Central memory CD8-positive, alpha-beta T cell (primary cell): ENCODE measurements around the gene FOXN4.

Source experiments
- ATAC-seq: fragments of 150-1000 bp; cut with Tn5 transposase; replicated peaks from 2 replicates; pipeline ENCODE4 v1.10.0; 2022; ENCODE audit warnings: mild to moderate bottlenecking, moderate FRiP score, moderate number of reproducible peaks; ENCODE audit not compliant: poor library complexity, severe bottlenecking; ENCODE audit errors: extremely low read depth
- DNase-seq, 2 donors: peaks; one replicate each; pipeline ENCODE4 v3.0.0; 2021; ENCODE audit warnings: low spot score in 2 of 2
- H3K27ac Mint-ChIP-seq: one replicate; pipeline ENCODE4 v1.8.0; 2022; ENCODE audit warnings: low read depth, mild to moderate bottlenecking, moderate library complexity, mixed read lengths
- H3K27me3 Mint-ChIP-seq: one replicate; pipeline ENCODE4 v1.8.0; 2022; ENCODE audit warnings: mixed read lengths
- H3K36me3 Mint-ChIP-seq: one replicate; pipeline ENCODE4 v1.8.0; 2022; ENCODE audit warnings: mild to moderate bottlenecking, moderate library complexity, mixed read lengths; ENCODE audit not compliant: insufficient read depth
- H3K4me1 Mint-ChIP-seq: one replicate; pipeline ENCODE4 v1.8.0; 2022; ENCODE audit warnings: mixed read lengths
- H3K4me3 Mint-ChIP-seq: one replicate; pipeline ENCODE4 v1.8.0; 2022; ENCODE audit warnings: mild to moderate bottlenecking, moderate library complexity, mixed read lengths
- H3K9me3 Mint-ChIP-seq: one replicate; pipeline ENCODE4 v1.8.0; 2022; ENCODE audit warnings: mixed read lengths

The FOXN4 gene

DNA sequence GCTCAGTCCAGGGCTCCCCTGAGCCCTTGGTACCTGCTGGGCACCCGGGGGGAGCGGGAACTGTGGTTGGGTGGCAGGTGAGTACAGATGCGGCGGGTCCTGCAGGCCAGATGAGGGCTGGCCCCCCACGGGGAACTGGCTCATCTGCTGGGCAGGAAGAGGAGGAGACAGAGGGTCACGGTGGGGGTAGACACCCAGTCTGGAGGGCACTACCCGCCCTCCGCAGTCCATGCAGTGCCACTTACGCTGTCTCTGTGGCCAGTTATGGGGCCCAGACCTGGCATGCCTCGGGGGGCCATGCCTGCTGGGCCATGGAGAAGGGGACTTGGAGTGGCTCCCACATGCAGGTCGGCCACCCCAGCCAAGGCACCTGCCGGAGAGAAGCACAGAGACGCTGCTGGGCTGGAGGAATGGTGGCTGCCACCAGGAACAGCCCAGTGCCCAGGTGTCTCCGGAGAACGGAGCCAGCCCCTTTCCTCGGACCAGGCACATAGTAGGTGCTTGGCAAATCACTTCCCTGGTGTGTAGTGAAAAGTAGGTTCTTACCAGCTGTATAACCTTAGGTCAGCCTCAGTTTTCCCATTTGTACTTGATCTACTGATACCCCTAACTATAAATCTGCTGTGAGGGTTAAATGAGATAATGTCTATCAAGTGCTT lies 21.1 kb downstream of the FOXN4 start:
- ATAC-seq (no peak), DNase-seq (no peak)
- no peak overlapping the region for H3K4me3 Mint-ChIP-seq
- H3K27me3 Mint-ChIP-seq, result peaks cover 23% of the 10 kb centered on the region
- no peaks in the 10 kb centered on the region for H3K9me3 Mint-ChIP-seq
- H3K36me3 Mint-ChIP-seq, result no peaks in the 10 kb centered on the region
- no peak overlapping the region for H3K27ac Mint-ChIP-seq
- no peaks in the 10 kb centered on the region for H3K4me1 Mint-ChIP-seq

DNA sequence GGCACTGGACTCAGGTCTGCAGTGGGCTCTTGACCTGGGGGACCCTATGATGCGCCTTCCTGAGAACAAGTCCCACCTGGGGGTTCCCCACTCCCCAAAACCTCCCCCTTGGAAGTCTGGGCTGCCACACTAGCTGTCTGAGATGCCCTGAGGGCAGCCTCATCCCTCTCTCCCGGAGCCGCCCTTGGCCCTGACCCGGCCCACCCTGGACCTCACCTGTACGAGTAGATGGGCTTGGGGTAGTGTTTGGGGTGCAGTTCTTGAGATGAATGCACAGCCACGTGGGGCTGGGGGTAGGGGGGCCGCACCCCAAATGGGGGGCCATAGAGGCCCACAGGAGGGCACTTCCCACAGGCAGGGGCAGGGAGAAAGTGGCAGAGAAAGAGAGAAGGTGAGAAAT lies 21.9 kb downstream of the FOXN4 start:
- Mint-ChIP-seq H3K27ac (no peak overlapping the region), H3K4me3 (no peak overlapping the region), H3K36me3 (no peaks in the 10 kb centered on the region), H3K9me3 (no peaks in the 10 kb centered on the region), H3K4me1 (no peaks in the 10 kb centered on the region), H3K27me3 (peaks cover 21% of the 10 kb centered on the region)
- DNase-seq (no peak), ATAC-seq (no peak)

DNA sequence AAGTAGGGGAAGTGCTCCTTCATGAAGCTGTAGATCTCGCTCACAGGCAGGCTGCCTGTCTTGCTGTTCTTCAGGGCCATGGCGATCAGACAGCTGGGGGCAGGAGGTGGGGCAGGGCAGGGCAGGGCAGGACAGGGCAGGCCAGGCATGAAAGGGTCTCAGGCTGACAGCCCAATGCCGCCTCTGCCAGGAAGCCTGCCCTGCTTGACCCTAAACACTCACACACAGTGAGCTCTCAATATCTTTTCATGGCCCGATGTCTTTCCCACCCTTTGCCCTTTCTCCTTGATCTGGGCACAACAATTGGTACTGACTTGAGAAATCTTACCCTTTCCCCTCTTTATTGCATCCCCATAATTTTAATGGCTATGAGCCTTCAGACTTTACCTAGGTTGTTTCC lies 22.4 kb downstream of the FOXN4 start:
- Mint-ChIP-seq H3K36me3 (no peaks in the 10 kb centered on the region), H3K4me3 (no peak overlapping the region), H3K27me3 (peaks cover 18% of the 10 kb centered on the region), H3K4me1 (no peaks in the 10 kb centered on the region), H3K27ac (no peak overlapping the region), H3K9me3 (no peaks in the 10 kb centered on the region)
- ATAC-seq, result no peak
- DNase-seq, result no peak

DNA sequence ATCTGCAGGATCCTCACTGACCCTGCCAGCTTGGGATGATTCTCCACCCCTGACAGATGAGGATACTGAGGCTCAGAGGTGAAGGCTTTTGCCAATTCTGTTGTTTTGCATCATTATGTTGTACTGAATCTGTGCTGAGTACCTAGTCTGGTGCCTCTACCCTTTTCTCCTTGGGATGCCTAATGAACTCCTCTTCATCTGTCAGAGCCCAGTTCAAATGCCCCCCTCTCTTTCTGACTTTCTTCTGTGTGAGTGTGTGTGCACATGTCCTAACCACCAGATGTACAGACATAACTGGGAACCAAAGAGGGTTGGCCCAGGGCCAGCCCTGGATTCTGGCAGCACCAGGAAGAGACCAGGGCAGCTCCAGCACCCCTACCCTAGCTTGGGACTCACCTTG lies 22.8 kb downstream of the FOXN4 start:
- H3K4me3 Mint-ChIP-seq, result no peak overlapping the region
- no peaks in the 10 kb centered on the region for H3K9me3 Mint-ChIP-seq
- H3K27ac Mint-ChIP-seq, result no peak overlapping the region
- no peaks in the 10 kb centered on the region for H3K4me1 Mint-ChIP-seq
- no peaks in the 10 kb centered on the region for H3K36me3 Mint-ChIP-seq
- DNase-seq, result no peak
- ATAC-seq, result no peak
- H3K27me3 Mint-ChIP-seq, result peaks cover 14% of the 10 kb centered on the region

DNA sequence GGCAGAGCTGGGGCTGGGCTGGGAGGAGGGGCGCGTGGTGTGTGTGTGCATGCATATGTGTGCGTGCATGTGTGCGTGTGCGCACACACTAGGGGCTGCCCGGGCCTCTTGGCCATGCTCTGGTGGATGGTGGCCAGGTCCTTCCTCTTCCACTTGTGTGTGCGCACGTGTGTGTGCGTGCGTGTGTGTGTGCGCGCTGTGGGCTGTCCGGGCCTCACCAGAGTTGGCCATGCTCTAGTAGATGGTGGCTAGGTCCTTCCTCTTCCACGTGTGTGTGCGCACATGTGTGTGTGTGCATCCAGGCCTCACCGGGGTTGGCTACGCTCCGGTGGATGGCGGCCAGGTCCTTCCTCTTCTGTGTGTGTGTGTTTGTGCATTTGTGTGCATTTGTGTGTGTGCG lies 24.7 kb downstream of the FOXN4 start:
- no peaks in the 10 kb centered on the region for H3K9me3 Mint-ChIP-seq
- no peaks in the 10 kb centered on the region for H3K4me1 Mint-ChIP-seq
- no peaks in the 10 kb centered on the region for H3K36me3 Mint-ChIP-seq
- ATAC-seq, result no peak
- no peak overlapping the region for H3K27ac Mint-ChIP-seq
- DNase-seq, result no peak
- H3K27me3 Mint-ChIP-seq, result no peaks in the 10 kb centered on the region
- no peak overlapping the region for H3K4me3 Mint-ChIP-seq

DNA sequence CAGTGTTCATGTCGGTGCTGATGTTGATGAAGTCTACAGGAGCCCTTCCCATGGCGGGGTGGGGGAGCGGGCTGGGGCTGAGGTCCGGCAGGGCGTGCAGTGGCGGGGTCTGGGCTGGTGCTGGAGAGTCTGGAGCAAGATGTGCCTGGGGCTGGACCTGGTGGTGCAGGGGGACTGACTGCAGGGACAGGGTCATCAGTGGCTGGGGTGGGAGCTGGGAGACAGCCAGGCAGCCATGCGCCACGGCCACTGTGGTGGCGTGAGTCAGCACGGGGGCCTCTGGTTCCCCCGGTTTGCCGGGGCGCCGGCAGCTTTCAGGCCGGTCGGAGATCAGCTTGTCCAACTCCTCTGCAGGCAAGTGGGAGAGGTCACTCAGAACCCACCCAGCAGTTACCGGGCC lies 27.6 kb downstream of the FOXN4 start:
- Mint-ChIP-seq H3K4me3 (no peak overlapping the region), H3K36me3 (no peaks in the 10 kb centered on the region), H3K9me3 (no peaks in the 10 kb centered on the region), H3K27ac (no peak overlapping the region), H3K4me1 (no peaks in the 10 kb centered on the region), H3K27me3 (peaks cover 12% of the 10 kb centered on the region)
- no peak for ATAC-seq
- no peak for DNase-seq

DNA sequence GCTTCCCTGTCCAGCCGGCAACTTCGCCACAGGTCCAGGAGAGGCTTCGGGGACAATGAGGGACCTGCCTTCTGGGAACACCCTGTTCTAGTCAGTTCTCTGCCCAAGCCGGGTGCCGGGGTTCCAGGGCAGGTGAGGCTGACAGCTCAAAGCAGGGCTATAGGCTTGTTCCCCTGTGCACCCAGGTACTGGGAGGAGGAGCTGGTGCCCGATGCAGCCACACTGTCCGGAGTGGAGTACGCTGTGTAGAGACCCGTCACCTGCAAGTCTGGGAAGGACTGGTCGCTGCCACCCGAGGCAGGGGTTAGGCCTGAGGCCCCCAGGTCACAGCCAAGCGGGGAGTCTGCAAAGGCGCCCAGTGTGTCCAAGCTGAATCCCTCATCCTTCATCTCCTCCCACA lies 29.6 kb downstream of the FOXN4 start:
- H3K36me3 Mint-ChIP-seq, result no peaks in the 10 kb centered on the region
- H3K27ac Mint-ChIP-seq, result no peak overlapping the region
- H3K27me3 Mint-ChIP-seq, result peaks cover 12% of the 10 kb centered on the region
- no peaks in the 10 kb centered on the region for H3K9me3 Mint-ChIP-seq
- H3K4me3 Mint-ChIP-seq, result no peak overlapping the region
- no peaks in the 10 kb centered on the region for H3K4me1 Mint-ChIP-seq
- DNase-seq (no peak), ATAC-seq (no peak)

DNA sequence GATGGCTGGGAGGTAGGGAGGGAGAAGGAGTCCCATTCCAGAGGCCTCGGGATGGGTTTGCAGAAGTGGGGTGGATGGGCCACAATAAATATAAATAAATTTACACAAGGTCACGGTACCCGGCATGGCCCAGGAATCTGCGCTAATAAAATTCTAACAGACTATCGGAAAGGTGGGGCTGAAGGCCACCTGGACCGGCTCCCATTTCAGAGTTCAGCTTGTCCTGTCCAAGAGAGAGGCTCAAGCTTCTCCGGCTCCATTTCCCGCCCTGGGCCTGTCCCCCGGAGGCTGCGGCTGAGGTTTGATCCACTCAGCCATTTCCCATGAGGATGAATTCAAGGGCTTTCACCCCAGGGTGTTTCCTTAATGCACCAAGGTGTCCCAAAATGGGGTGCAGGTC lies 30.2 kb downstream of the FOXN4 start:
- Mint-ChIP-seq H3K36me3 (no peaks in the 10 kb centered on the region), H3K27ac (no peak overlapping the region), H3K27me3 (peaks cover 15% of the 10 kb centered on the region), H3K9me3 (no peaks in the 10 kb centered on the region), H3K4me3 (no peak overlapping the region), H3K4me1 (no peaks in the 10 kb centered on the region)
- ATAC-seq (no peak), DNase-seq (no peak)

DNA sequence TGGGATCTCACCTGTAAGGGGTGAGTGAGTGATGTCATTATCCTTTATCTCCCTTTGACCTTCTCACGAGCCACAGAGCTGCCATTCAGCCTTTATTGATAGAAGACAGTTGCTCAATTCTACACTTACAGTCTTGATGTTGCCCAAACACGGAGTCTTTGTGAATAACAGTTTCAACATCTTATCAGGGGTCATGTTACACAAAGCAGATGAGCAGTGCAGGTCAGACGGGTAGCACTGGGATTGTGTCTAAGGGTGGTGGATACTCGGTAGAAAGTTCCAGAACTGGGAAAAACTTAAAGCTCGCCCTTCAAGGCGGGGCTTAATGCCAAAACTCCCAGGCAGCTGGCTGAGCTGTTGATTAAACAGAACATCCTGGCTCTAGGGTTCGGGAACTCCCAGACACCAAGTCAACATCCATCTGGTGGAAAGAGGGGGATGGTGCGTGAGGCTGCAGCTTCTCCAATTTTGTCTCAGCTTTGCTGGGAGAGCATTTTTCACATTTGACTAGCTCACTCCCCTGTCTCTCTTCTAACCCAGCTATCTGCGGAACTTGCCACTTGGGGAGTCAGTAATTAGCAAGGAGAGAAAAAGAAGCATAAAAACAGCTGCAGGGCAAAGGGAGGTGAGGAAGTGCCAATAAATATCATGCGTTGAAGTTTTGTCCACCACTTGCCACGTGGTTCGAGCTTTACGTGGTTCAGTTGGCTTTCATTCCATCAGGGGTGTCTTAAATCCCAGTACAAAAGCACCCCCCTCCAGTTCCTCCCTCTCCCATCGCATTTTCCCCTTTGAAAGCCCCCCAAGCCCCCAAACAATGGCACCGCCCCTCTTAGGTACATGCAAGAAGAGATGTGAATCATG lies 31.0 kb downstream of the FOXN4 start:
- Mint-ChIP-seq H3K4me1 (no peaks in the 10 kb centered on the region), H3K4me3 (no peak overlapping the region), H3K27me3 (peaks cover 23% of the 10 kb centered on the region), H3K27ac (no peak overlapping the region), H3K9me3 (no peaks in the 10 kb centered on the region), H3K36me3 (no peaks in the 10 kb centered on the region)
- ATAC-seq (no peak), DNase-seq (no peak)

DNA sequence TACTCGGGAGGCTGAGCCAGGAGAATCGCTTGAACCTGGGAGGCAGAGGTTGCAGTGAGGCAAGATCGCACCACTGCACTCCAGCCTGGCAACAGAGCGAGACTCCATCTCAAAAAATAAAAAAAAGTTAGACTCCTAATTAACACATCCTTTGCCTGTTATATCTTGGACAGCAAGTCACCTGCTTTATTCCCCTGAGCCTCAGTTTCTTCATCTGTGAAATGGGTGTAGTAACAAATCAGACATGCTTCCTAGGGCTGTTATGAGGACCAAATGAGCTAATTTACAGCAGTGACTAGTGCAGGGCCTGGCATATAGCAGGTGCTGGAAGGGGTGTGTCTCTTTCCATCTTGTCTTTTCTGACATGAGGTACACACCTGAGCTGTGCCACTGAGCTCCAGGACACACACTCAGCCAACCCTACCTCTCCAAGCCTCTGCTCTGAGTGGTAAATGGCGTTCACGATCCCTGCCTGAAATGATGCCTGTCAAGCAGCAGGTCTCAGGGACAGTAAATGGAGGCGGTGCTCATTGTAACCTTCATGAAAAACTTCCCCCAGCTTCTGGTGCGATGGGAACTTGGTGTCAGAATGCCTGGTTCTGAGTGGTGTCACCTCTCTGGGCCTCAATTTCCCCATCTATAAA lies 31.7 kb downstream of the FOXN4 start:
- no peak overlapping the region for H3K27ac Mint-ChIP-seq
- ATAC-seq (no peak), DNase-seq (no peak)
- no peak overlapping the region for H3K4me3 Mint-ChIP-seq
- no peaks in the 10 kb centered on the region for H3K36me3 Mint-ChIP-seq
- H3K4me1 Mint-ChIP-seq, result no peaks in the 10 kb centered on the region
- H3K27me3 Mint-ChIP-seq, result peaks cover 24% of the 10 kb centered on the region
- no peaks in the 10 kb centered on the region for H3K9me3 Mint-ChIP-seq

DNA sequence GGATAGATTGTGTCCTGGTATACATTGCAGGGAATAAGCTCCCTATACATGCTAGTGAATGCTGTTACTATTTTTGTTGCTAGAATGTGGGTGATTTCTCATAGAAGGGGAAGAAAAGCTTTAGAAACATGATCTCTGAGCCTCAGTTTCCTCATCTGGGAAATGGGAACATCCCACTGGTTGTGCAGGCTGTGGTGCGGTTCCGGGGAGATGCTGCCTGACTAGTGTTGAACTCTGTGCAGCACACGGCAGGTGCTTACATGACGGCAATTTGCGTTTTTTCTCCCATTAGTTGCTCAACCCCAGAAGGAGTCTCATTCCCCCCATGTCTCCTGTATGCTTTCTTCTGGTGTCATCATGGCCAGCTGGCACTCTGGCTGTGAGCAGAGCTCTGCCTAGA lies 32.9 kb downstream of the FOXN4 start:
- no peaks in the 10 kb centered on the region for H3K9me3 Mint-ChIP-seq
- ATAC-seq (no peak), DNase-seq (no peak)
- no peaks in the 10 kb centered on the region for H3K4me1 Mint-ChIP-seq
- no peak overlapping the region for H3K4me3 Mint-ChIP-seq
- H3K27me3 Mint-ChIP-seq, result peaks cover 24% of the 10 kb centered on the region
- H3K27ac Mint-ChIP-seq, result no peak overlapping the region
- no peaks in the 10 kb centered on the region for H3K36me3 Mint-ChIP-seq

DNA sequence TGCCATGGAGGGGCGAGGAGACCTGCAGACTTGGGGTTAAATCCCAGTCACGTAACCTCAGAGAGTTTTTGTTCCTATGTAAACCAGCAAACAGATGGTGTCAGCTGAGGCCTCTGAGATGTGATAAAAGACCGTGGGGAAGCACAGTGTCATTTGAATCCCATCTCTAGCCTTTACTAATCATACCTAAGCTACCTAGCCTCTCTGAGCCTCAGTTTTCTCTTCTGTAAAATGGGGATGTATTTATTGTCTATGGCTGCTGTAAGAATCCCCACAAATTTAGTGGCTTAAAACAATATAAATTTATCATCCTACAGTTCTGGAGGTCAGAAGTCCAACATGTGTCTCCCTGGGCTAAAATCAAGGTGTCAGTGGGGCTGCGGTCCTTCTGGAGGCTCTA lies 33.9 kb downstream of the FOXN4 start:
- Mint-ChIP-seq H3K4me1 (no peaks in the 10 kb centered on the region), H3K27me3 (peaks cover 24% of the 10 kb centered on the region), H3K4me3 (no peak overlapping the region), H3K9me3 (no peaks in the 10 kb centered on the region), H3K36me3 (no peaks in the 10 kb centered on the region), H3K27ac (no peak overlapping the region)
- DNase-seq (no peak), ATAC-seq (no peak)

DNA sequence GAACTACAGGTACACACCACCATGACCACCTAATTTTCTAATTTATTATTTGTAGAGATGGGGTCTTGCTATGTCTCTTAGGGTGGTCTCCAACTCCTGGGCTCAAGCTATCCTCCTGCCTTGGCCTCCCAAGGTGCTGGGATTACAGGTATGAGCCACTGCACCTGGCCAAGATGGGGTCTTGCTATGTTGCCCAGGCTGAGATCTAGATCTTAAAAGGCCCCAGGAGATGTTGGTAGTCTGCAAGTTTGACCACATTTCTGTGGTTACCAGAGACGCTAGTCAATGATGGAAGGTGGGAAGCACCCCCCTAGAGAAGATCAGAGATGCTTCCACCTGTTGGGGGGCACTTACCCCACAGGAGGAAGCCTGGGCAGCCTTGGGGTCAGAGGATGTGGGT lies 34.7 kb downstream of the FOXN4 start:
- no peaks in the 10 kb centered on the region for H3K9me3 Mint-ChIP-seq
- H3K4me1 Mint-ChIP-seq, result no peaks in the 10 kb centered on the region
- DNase-seq, result no peak
- H3K4me3 Mint-ChIP-seq, result no peak overlapping the region
- H3K36me3 Mint-ChIP-seq, result no peaks in the 10 kb centered on the region
- H3K27me3 Mint-ChIP-seq, result peaks cover 24% of the 10 kb centered on the region
- ATAC-seq, result no peak
- no peak overlapping the region for H3K27ac Mint-ChIP-seq
